DND-41 (cell line): ENCODE results near the gene TADA2B.

Source experiments
- ATAC-seq: fragments of 200-7000 bp; cut with Tn5 transposase; 3 replicates; pipeline ENCODE4 v1.9.1; 2021; ENCODE audit warnings: low read depth; ENCODE audit not compliant: insufficient read depth
- DNase-seq: peaks from one replicate; pipeline ENCODE4 v3.0.0-alpha.2; 2020
- H2AFZ ChIP-seq: 2 replicates; pipeline ENCODE4 v1.6.0; 2012; ENCODE audit warnings: low read depth, low read length
- H3K27ac ChIP-seq: 2 replicates; pipeline ENCODE4 v1.5.1; 2012; ENCODE audit warnings: low read length, inconsistent platforms
- H3K27me3 ChIP-seq: fragments of 200-600 bp; sonication (generic); 2 replicates; pipeline ENCODE4 v1.6.0; 2012; ENCODE audit warnings: low read length, mild to moderate bottlenecking, inconsistent platforms; ENCODE audit not compliant: insufficient read depth, poor library complexity
- H3K36me3 ChIP-seq: 2 replicates; pipeline ENCODE4 v1.5.1; 2012; ENCODE audit warnings: low read length, inconsistent platforms; ENCODE audit not compliant: insufficient read depth
- H3K4me1 ChIP-seq: 2 replicates; pipeline ENCODE4 v1.5.1; 2012; ENCODE audit warnings: mild to moderate bottlenecking, low read length; ENCODE audit not compliant: insufficient read depth
- H3K4me2 ChIP-seq: 2 replicates; pipeline ENCODE4 v1.6.0; 2012; ENCODE audit warnings: mild to moderate bottlenecking, moderate library complexity, low read length, inconsistent platforms; ENCODE audit not compliant: insufficient read depth
- H3K4me3 ChIP-seq, 2 experiments: fragments of 200-600 bp in 1 of 2; shearing (Covaris generic) in 1 of 2; 2 replicates each; pipeline ENCODE4 v1.5.1; 2012 to 2016; ENCODE audit warnings: inconsistent platforms in 2 of 2, low read length in 2 of 2, mild to moderate bottlenecking in 2 of 2, low read depth in 1 of 2, moderate library complexity in 1 of 2
- H3K79me2 ChIP-seq: 2 replicates; pipeline ENCODE4 v1.6.0; 2012; ENCODE audit warnings: low read length, inconsistent platforms; ENCODE audit not compliant: insufficient read depth
- H3K9ac ChIP-seq: 2 replicates; pipeline ENCODE4 v1.6.0; 2012; ENCODE audit warnings: low read depth, mild to moderate bottlenecking, inconsistent platforms, low read length, moderate library complexity
- H3K9me3 ChIP-seq: 2 replicates; pipeline ENCODE4 v1.5.1; 2012; ENCODE audit warnings: low read length, moderate library complexity, mild to moderate bottlenecking, inconsistent platforms; ENCODE audit not compliant: insufficient read depth, severe bottlenecking
- H4K20me1 ChIP-seq: 2 replicates; pipeline ENCODE4 v1.6.0; 2012; ENCODE audit warnings: low read length; ENCODE audit not compliant: insufficient read depth
- EZH2 ChIP-seq: IDR thresholded peaks from 3 replicates; pipeline ENCODE4 v1.6.1; 2012; ENCODE audit warnings: borderline replicate concordance, low read depth, mild to moderate bottlenecking, moderate library complexity, low read length, inconsistent platforms; ENCODE audit not compliant: severe bottlenecking
- TF ChIP-seq, protein P1 (sequence below): IDR thresholded peaks from 2 replicates; pipeline ENCODE4 v1.5.1; 2012; ENCODE audit warnings: borderline replicate concordance, low read length, moderate library complexity, mild to moderate bottlenecking; ENCODE audit not compliant: poor library complexity, severe bottlenecking; ENCODE audit errors: extremely low read depth

TADA2B gene

DNA sequence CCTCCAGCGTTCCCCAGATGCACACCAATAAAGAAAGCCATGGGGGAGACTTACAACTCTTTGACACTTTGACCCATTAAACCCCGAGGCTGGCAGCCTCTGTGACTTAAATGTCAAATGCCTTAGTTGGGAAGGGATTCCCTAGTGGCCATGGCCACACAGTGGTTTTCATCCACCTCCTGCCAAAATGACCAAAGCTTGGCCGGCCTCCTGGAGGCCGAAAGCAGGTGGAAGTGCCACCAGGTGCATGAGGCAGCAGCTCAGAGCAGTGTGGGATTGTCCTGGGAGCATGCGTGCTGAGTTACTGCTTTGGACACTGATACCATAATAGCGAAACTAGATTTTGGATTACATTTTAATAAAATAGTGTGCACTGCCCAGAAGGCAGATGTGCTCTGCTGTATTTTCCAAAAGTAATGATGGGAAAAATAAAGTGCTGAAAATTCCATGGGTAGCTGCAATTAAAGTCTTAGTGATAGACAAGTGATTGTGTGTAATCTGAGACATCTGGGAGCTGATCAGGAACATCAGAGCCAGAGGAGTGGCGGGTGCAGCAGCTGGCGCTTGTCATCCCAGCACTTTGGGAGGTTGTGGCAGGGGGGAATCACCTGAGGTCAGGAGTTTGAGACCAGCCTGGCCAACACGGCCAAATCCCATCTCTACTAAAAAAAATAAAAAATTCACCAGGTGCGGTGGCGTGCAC lies 39.8 kb upstream of the TADA2B start:
- Histone ChIP-seq H3K9me3 (no peaks in the 10 kb centered on the region), H3K79me2 (no peaks in the 10 kb centered on the region), H3K36me3 (peaks cover 79% of the 10 kb centered on the region), H3K4me1 (no peaks in the 10 kb centered on the region), H3K4me2 (no peak overlapping the region), H3K27me3 (no peaks in the 10 kb centered on the region), H3K27ac (no peak overlapping the region), H2AFZ (no peak overlapping the region), H4K20me1 (peaks cover 9% of the 10 kb centered on the region), H3K4me3 (no peak overlapping the region), H3K9ac (no peak overlapping the region)
- DNase-seq (no peak), ATAC-seq (no peak)
- TF ChIP-seq EZH2: no peak
- TF ChIP-seq, protein P1, sequence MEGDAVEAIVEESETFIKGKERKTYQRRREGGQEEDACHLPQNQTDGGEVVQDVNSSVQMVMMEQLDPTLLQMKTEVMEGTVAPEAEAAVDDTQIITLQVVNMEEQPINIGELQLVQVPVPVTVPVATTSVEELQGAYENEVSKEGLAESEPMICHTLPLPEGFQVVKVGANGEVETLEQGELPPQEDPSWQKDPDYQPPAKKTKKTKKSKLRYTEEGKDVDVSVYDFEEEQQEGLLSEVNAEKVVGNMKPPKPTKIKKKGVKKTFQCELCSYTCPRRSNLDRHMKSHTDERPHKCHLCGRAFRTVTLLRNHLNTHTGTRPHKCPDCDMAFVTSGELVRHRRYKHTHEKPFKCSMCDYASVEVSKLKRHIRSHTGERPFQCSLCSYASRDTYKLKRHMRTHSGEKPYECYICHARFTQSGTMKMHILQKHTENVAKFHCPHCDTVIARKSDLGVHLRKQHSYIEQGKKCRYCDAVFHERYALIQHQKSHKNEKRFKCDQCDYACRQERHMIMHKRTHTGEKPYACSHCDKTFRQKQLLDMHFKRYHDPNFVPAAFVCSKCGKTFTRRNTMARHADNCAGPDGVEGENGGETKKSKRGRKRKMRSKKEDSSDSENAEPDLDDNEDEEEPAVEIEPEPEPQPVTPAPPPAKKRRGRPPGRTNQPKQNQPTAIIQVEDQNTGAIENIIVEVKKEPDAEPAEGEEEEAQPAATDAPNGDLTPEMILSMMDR: no peak

DNA sequence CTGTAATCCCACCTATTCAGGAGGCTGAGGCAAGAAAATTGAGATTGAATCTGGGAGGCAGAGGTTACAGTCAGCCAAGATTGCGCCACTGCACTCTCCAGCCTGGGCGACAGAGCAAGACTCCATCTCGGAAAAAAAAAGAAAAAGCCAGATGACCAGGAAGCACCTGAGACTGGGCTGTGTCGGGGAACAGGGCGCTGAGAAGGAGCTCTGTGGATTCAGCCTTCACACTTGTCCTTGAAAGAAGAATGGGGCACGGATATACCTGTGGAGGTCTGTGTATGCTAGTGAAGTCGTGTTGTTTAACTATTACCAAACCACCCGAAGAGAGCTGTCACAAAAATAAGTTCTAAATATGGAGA lies 39.3 kb upstream of the TADA2B start:
- ATAC-seq: no peak
- peaks cover 81% of the 10 kb centered on the region for H3K36me3 ChIP-seq
- no peak for TF ChIP-seq EZH2
- TF ChIP-seq, protein P1: no peak

GRCh38 chr4:7004331-7004730 lies 38.8 kb upstream of the TADA2B start:
- TF ChIP-seq, protein P1: no peak
- no peak for TF ChIP-seq EZH2
- Histone ChIP-seq H2AFZ (no peak overlapping the region), H4K20me1 (peaks cover 9% of the 10 kb centered on the region), H3K4me2 (no peak overlapping the region), H3K36me3 (peaks cover 81% of the 10 kb centered on the region), H3K4me1 (no peaks in the 10 kb centered on the region), H3K9me3 (no peaks in the 10 kb centered on the region), H3K27ac (no peak overlapping the region), H3K27me3 (no peaks in the 10 kb centered on the region), H3K79me2 (no peaks in the 10 kb centered on the region), H3K9ac (no peak overlapping the region), H3K4me3 (no peak overlapping the region)
- DNase-seq (no peak), ATAC-seq (no peak)

More for the DNA sequence above, 39.3 kb upstream of the TADA2B start:
- H2AFZ ChIP-seq: no peak overlapping the region
- no peak overlapping the region for H3K4me3 ChIP-seq
- H3K27ac ChIP-seq: no peak overlapping the region
- no peaks in the 10 kb centered on the region for H3K9me3 ChIP-seq
- no peak overlapping the region for H3K9ac ChIP-seq
- no peak overlapping the region for H3K4me2 ChIP-seq
- H3K4me1 ChIP-seq: no peaks in the 10 kb centered on the region
- no peaks in the 10 kb centered on the region for H3K27me3 ChIP-seq
- no peak for DNase-seq
- no peaks in the 10 kb centered on the region for H3K79me2 ChIP-seq
- H4K20me1 ChIP-seq: peaks cover 9% of the 10 kb centered on the region
